GM21786 (cell line): ENCODE data around the gene TNNC1.

Source experiments
- ATAC-seq: cut with Tn5 transposase; IDR thresholded peaks from one replicate; pipeline ENCODE4 v1.9.1; 2021; ENCODE audit not compliant: unreplicated experiment

TNNC1 gene

DNA sequence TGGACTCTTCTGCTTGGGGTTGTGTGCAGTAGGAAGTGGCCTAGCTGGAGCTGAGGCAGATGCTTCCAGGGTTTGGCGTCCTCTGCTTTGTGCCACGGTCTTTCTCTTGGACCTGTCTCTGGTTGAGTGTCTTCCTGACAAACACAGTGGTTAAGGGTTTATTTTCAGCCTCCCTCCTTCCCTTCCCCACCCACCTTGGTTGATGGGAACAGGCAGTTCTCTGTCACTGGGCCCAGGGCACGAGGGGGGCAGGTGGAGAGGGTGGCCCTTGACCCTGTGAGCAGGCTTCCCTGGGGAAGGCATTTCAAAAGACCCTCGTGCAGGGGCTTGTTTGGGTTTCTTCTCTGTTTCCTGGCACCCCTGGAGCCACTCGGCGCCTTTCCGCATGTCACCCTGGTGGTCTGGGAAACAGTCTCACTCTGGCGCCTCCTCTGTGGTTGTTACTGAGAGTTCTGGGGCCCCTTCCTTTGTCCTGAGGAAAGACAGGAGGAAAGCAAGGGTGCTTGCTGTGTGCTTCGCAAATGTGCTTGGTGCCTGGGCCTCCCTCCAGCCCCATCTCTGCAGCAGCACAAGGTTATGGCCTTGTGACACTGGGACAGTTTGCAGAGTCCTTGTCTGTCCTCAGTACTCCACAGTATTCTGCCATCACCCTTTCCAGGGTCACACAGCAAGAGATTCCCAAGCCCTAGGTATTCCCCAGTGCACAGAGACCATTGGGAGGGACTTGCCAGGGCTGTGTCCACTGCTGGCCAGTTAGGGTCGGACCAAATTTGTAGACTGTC is 31.0 kb upstream of the TNNC1 start:
- no peak for ATAC-seq

DNA sequence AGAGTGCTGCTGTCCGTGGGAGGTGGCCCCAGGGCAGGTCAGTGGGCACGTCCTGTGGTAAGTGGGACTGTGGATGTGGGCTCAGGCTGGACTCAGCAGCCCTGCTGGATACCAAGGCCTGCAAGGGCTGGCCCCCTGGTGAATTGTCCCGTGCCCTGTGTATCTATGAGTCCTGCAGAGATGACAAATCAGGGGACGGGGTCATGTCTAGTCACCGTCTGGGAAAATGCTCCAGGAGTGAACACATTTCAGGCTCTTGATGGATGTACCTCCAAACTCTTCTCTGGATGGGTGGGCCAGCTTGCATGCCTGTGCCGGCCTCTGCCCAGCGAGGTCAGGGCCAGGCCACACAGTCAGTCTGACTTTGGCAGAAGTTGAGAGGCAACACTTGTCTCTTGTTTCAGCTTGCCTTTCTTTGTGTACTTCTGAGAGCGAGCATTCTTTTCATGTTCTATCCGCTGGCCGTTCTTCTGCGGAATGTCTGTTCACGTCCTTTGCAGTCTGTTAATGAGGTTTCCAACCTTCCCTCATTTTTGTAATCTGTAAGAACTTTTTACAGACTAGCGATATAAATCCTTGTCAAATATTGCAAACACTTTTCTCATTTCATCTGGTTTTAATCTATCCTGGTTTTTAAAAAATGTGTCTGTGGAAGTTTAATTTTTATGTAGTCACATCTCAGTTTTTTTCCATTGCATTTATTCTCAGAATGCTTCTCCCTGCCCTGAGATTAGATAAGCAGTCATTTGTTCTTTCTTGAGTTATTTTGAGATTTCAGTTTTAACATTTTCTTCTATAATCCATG is 29.9 kb upstream of the TNNC1 start:
- no peak for ATAC-seq

DNA sequence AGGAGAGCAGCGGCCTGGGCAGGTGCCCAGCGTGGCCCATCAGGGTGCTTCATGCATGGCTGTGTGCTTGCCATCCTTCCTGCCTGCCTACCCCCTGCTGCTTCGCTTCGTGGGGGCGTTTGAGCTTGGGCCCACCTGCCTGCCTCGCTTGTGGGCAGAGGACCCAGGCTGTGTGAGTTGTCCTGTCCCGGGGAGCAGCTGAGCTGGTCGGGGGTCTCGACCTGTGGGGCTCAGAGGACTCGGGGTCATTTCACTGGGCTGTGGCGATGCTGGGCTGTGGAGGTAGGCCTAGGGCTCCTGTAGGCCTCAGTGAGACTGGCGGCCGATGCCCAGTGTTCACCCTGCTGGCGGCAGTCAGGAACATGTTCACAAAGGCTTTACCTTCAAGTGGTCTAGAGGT is 29.2 kb upstream of the TNNC1 start:
- ATAC-seq: no peak

DNA sequence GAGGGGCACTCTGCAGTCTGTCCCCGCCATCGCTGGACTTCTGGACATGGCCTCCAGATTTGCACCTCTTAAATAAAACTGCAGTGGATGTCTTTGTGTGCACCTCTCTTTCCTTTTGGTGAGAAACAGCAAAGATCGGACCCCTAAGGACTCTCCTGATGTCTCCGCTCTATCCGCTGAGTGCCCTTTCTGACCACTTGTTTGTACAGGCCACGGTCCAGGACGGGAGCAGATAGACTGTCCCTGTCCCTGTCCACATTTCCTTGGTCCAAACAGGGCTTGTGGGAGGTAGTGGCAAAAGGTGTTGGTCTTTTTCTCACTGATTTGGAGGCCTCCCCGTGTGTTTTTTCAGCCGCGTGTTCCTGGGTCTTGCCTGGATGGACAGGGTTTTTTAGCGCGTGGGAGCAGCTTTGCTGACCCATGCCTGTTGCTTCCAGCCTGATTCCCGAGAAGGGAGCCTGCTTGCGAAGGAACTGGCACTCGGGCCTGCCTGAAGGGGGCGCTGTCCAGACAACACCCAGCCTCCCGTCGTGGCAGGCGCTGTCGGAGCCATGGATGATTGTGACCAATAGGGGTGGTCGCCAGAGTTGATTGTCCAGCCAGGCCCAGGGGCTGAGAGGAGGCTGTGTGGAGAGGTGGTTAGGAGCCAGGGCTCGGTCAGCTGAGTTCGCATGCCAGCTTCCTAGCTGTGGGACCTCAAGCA is 28.1 kb upstream of the TNNC1 start:
- no peak for ATAC-seq

DNA sequence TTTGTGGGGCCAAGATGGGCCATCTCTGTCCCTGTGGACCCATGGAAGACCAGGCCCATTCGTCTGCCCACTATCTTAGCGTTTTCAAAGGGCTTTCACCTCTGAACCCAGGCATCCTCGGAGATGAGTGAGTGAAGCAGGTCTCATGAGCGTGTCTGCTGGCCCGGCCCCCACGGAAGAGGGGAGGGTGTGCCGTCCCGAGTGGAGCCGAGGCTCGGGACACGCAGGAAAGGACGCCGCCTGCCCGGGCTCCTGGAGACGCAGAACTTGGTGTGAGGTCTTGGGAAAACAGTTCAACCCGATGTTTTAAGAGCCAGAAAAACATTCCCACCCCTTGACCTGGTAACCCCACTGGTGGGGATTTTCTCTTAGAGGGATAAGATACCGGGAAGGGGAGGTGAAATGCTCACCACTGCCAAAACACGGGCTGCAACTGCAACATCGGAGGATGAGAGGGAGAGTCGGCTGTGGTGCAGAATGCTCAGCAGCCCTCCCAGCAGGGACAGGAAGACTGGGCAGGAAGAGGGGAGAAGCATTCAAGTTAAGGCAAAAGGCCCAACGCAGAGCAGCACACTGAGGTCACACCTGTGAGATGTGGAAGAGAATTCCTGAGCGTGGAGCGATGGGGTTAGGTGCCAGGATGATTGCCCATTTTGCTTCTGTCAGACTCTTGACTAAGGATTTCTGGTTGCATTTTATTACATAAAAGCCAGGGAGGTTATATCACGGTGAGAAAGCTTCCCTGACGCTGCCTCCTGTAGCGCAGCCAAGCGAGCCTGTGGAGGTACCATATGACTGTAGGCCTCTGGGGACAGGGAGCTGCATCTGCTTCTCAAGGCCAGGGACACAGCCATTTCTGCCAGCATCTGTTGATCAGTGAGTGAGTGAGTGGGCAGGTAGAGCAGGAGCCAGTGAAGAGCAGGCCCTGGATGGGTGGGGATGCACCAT is 27.2 kb upstream of the TNNC1 start:
- no peak for ATAC-seq

DNA sequence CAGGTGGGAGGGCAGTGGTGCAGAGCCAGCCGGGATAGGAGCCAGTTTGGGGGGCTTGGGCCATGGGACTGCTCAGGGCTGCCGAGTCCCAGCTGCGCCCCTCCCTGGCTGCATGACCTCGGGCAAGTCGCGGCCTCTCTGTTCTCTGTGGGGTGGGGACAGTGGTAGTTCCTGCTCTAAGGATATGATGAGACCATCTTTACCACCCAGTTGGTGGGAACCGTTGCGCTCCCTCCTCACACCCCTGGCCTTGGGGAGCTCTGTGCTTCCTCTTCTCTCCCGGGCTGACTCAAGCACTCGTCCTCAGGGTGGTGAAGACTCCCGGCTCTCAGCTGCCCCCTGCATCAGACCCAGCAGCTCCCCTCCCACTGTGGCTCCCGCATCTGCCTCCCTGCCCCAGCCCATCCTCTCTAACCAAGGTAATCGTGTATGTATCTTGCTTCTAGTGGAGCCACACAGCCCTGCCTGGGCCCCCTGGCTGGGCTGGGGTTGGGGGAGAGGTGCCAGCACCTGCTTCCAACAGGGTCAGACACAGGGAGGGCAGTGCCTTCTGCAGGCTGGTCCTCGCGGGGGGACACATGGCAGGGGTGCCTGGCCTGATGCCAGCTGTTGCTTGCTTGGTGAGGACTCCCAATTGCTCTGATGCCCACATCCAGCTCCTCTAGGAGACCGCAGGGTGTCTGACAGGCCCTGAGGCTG is 26.2 kb upstream of the TNNC1 start:
- ATAC-seq: no peak

DNA sequence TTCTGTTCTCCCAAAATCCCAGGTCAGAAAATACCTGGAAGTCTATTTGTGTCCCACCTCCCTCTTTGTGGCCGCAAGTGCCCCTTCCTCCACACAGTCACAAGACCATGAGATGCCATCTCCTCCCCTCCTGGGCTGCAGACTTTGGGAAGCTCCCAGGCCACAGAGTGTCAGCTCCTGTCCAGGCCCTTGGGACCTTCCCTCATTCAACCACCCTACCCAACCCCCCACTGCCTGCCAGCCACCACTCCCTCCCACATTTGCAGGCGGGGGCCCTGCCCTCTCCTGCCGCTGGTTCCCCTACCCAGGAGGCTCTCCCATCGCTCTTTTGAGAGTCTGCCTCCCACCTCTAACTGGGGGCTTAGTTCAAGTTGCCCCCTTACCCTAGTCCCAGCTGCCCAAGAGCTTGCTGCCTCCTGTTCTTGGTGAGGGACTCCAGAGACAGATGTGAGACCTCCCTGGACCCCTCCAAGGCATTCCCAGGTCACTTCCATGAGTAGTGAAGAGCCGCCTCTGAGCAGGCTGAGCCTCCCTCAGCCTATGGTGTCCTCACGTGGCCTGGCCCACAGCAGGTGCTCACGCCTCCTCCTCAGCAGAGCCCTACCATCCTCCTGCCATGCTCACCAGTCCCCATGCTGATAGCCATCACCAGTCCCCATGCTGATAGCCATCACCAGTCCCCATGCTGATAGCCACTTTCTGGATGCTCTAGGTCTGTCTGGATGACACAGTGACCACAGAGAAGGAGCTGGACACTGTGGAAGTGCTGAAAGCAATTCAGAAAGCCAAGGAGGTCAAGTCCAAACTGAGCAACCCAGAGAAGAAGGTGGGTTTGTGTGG is 25.4 kb upstream of the TNNC1 start:
- ATAC-seq: no peak

DNA sequence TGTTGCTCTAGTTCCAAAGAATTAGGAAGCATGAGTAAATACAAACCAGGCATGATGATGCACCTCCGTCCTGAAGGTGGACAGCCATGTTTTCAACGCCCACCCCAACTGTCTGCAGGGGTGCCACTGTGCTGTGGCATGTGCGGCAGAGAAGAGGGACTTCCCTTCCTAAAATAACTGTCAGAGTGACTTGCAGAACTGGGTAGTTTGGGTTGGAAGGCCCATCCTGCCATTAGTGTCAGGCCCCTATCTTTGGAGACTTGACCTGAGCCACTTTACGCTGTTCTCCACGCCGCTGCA is 23.9 kb upstream of the TNNC1 start:
- no peak for ATAC-seq

DNA sequence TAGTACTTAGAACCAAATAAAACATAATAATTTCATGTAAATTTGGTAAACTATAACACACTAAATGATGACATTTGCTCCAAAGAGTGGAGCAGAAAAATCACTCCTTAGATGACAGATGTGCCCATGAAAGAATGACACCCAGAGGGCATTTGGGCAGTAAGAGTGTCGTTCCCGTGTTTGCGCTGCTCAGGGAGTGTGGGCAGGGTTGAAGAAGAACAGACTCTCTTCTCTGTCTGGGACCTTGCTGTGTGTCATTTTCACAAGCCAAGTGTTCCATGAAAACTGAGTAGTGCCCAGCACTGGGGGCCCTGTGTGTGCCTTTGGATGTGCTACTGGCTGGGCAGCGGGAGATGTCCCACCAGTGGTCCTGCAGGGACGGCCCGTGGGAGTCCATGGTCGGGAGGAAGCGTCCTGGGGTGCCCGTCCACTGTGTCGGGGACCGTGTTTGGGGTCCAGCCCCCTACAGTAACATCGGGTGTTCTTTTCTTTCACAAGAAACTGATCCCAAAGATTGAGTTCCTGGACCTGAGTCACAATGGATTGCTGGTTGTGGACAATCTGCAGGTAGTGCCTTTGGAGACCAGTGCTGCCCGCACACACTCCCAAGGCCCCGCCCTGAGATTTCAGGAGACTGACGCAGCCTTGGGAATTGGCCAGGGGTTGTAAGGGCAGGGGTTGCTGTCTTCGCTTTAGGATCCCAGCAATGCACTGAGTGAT is 23.4 kb upstream of the TNNC1 start:
- ATAC-seq: no peak

DNA sequence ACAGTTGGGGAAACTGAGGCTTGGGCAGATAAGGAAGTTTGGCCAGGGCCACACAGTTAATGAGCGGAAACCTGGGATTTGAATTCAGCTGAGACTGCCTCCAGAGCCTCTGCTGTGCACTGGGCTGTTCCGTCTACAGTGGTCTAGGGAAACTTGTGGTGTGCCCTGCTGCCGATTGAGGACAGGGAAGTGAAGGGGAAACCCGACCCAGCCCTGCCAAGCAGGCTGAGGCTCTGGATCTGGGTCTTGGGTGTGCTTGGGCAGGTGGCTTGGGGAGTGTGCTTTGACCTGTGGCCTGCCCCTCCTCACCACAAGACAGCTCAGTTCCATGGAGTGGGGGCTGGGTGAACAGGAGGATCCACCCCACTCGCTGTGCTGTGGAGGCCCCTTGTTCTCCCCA is 19.2 kb upstream of the TNNC1 start:
- no peak for ATAC-seq

DNA sequence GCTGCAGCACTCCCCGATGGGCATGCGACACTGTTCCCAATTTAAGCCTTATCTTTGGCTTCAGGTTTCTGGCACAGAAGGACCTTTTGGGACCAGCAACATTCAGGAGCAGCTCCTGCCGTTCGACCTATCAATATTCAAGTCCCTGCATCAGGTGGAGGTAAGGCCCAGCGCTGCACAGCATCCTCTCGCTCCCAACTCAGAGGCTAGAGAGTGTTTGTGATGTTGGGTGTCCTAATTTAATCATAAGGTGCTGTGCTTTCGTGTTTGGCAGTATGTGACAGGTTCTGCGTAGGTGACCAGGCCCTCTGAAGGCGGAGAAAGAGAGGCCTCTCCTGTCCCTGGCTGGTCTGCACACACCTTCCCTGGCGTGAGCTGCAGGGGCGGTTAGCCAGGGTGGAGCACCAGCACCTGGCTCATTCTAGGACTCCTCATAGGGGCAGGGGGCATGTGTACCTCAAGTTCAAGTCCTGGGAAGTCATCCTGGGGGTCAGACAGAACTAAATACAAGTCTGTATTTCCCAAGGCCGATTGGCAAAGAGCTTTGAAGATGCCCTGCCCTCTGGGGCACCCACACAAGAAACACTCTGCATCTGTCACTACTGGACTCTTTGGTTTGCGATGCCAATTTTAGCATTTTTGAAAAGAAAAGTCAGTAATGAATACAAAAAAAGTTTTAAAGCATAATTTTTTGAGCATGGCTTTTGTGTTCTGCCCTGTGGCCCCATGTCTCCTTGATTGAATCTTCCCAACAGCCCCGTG is 18.6 kb upstream of the TNNC1 start:
- ATAC-seq: no peak

DNA sequence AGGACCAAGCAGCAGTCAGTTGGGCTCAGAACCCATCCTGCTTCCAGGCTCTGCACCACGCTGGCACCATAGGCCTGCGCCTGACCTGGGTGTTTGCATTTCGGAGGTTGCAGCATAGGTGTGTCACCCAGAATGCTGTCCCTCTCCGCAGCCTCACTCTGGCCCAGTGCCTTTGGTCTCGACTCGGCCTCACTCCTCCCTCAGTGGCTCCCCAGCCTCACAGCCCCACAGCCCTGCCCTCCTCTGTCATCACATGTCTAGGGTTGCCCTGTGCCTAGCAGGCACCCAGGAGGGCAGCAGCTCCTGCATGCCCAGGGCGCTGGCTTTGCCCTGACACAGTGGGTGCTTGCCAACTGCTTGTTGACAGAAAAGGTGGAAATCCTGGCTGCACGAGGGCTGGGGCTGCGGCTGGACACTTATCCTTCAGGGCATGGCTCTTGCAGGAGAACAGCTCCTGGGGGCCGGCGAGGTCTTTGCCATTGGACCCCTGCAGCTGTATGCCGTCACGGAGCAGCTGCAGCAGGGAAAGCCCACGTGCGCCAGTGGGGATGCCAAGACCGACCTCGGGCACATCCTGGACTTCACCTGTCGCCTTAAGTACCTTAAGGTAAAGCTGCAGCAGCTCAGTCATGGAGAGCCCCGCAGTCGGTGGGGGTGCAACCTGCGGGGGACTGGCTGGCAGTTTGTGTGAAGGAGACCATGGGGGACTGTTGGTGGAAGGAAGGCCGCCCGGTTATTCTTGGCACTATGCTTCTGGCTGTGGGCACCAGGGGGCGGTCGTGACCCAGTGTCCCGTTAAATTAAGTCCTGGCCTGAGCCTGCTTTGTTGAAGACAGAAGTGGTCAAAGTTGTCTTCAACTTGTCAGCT is 17.8 kb upstream of the TNNC1 start:
- ATAC-seq: no peak

DNA sequence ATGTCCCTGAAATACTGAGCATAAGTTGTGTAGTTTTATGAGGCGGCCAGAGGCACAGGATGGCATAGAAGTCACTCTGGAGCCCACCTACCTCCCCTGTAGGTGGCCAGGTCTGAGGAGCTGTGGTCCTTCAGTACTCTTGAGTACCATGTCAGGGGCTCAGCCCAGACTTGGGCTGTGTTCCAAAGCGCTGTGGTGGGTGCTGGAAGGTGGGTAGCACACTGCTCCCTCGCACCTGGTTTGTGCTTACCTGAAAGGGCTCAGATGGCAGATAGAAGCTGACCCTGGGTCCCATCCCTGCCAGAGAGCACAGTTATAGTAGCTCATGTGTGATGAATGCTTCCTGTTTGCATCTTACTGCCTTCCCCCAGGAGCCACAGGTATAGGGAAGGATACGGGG is 17.1 kb upstream of the TNNC1 start:
- no peak for ATAC-seq

DNA sequence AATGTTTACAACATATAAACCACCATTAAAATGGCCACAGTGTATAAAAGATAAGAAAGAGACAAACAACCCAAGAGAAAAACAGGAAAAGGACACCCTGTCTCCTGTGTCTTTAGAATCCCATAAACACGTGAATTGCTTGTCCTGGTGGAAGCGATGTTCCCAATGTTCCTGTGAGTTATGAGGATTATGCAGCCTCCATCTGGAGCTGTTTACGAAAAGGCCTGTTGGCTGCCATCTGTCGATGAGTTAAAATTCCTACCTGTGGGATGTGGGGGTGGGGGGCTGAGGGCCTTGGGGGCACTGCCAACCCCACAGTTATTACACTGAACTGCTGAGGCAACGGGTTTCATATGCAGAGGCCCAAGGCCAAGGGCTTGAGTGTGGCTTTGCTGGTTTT is 15.2 kb upstream of the TNNC1 start:
- ATAC-seq: no peak

DNA sequence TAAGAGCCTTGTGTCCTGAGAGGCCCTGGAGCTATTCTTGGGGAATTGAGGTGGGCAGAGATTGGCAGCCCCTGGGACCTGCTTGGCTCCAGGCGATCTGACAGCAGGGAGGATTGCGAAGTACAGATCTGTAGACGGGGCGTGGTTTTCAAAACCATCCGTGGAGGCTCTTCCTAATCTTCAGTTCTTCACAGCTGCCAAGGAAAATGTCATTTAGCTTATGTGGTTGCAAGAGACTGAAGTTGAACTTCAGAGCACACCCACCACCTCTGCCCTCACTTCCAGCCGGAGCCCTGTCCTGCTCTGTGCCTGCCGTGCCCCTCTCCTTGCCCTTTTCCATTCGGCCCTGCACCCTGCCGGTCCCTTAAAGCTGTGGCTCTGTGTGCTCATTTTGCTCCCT is 14.5 kb upstream of the TNNC1 start:
- ATAC-seq: no peak

DNA sequence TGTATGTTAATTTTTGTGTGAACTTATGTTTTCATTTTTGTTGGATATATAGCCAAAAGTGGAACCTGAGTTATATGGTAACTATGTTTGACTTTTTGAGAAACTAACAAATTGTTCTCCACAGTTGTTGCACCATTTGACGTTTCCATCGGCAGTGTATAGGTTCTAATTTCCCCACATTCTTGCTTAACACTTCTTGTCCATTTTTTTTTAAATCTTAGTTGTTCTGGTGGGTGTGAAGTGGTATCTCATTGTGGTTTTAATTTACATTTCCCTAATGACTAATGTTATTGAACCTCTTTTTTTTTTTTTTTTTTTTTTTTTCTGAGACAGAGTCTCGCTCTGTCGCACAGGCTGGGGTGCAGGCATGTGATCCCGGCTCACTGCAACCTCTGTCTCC is 9.6 kb upstream of the TNNC1 start:
- no peak for ATAC-seq

DNA sequence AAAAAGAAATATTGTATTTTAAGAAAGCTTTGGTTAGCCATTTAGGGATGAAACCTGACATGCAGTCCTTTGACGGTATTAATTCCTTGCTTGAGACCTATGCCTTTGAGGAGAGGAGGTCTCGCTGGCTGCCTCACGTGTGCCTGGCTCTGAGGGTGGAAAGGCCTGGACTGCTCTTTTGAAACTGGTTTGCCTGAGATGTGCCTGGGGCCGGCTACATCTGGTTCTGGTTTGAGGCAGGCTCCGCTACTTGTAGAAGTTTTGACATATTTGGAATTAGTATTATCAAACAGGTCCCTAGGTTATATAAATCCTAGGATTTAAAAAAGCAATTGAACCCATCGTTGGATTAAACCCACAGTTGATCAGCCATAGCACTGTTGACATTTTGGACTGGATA is 8.0 kb upstream of the TNNC1 start:
- ATAC-seq: no peak
